ENCODE data around the gene KBTBD4.

KBTBD4 gene

DNA sequence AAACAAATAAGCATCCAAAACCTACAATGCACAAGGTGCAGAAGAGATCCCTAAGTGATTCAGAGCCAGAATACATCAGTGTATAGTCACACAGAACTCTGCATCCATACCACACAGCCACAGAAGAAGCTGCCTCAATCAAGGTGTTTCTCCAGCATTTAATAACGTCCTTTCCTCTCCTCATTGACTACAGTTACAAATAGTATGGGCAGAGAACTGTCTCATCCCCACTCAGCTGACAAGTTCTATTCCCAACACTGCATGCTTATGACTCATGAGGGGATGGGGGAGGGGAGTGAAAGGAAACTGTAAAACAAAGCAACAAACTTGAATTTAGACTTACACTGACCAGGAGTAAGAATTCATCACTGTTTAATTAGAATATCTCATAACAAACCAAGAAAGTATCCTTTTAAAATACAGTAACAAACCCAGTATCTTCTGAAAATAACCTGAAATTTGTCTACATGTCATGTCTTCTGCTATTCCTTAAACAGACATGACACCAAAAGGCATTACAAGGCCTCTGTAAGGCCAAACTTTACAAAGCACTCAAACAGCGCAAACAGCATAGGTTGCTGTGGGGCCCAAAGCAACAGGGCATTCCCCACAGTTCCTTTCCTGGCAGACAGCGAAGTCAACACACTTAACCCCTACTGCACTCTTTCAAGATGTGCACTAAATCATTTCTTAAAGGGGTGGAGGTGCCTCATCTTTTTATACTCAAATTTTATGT is 55.1 kb downstream of the KBTBD4 start:
- no peak for DNase-seq

All from DMS79 (cell line).